HFFc6 (cell line): ENCODE results near the gene PRKCE. TPM values are rescaled to one million over a fixed set of nuclear protein-coding genes. Genes with fewer than 3 reads are reported as not detected.

Source experiments
- DNase-seq: peaks from one replicate; pipeline ENCODE4 v3.0.0-alpha.2; 2018
- H3K27ac Mint-ChIP-seq: 2 replicates; pipeline ENCODE4 v1.8.0; 2020; ENCODE audit warnings: mild to moderate bottlenecking, mixed read lengths
- H3K27me3 Mint-ChIP-seq: 2 replicates; pipeline ENCODE4 v1.8.0; 2021; ENCODE audit warnings: mild to moderate bottlenecking, moderate library complexity, mixed read lengths; ENCODE audit not compliant: insufficient read depth
- H3K36me3 Mint-ChIP-seq: 2 replicates; pipeline ENCODE4 v1.8.0; 2021; ENCODE audit warnings: low read depth, mixed read lengths
- H3K4me1 Mint-ChIP-seq: 2 replicates; pipeline ENCODE4 v1.8.0; 2020; ENCODE audit warnings: low read depth, mixed read lengths
- H3K4me3 Mint-ChIP-seq: 2 replicates; pipeline ENCODE4 v1.8.0; 2020; ENCODE audit warnings: mild to moderate bottlenecking, moderate library complexity, mixed read lengths
- H3K9me3 Mint-ChIP-seq: 2 replicates; pipeline ENCODE4 v1.8.0; 2020; ENCODE audit warnings: mild to moderate bottlenecking, mixed read lengths
- total RNA-seq, 6 experiments: library from RNA; stranded (reverse); fragmentation: NEBNext Ultra II Directional; extraction: Animal tissue kit (Norgen Biotek cat#: 25700); gene quantifications; 2 replicates in 1 of 6; 3 replicates in 5 of 6; pipeline ENCODE4 v1.2.3, GENCODE V29; 2021
- TF ChIP-seq, protein P1 (sequence below): fragments of 200-600 bp; sonication (generic); IDR thresholded peaks from 2 replicates; pipeline ENCODE4 v1.5.0; 2021; ENCODE audit warnings: antibody characterized with exemption, mild to moderate bottlenecking

PRKCE gene
- total RNA-seq, 6 experiments from 2014 or later = 10.8 to 13.7 (median 12.0) TPM

DNA sequence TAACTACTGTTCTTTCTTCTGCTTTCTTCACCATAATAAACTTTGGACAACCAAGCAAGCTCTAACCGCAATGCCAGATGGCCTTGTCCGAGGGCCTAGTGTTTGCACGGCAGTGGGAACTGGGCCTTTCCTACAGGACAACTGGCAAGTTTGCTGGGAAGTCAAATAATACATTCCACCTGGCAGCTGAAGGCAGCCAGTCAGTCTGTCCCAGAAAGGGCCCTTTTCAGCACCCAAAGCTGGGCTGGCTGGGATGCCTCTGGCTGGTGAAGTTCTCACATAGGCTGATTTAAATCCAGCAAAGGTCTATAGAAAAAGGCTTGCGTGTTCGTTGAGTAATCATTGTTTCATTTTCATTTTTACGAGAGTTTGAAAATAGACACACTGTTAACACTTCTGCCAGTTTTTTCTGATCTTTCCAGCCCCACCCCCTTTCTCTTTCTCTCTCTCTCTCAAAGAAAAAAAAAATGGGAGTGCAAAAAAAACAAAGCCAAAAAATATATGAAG is 535.7 kb downstream of the PRKCE start:
- H3K27ac Mint-ChIP-seq = peak overlapping the region; percentile 92
- peaks cover 22% of the 10 kb centered on the region for H3K36me3 Mint-ChIP-seq
- no peaks in the 10 kb centered on the region; the same call in 1 of the 2 replicates for H3K27me3 Mint-ChIP-seq
- H3K9me3 Mint-ChIP-seq = no peaks in the 10 kb centered on the region
- H3K4me1 Mint-ChIP-seq = peaks cover 25% of the 10 kb centered on the region
- peak; percentile 73 for DNase-seq
- H3K4me3 Mint-ChIP-seq = peak overlapping the region; percentile 83
- TF ChIP-seq, protein P1, sequence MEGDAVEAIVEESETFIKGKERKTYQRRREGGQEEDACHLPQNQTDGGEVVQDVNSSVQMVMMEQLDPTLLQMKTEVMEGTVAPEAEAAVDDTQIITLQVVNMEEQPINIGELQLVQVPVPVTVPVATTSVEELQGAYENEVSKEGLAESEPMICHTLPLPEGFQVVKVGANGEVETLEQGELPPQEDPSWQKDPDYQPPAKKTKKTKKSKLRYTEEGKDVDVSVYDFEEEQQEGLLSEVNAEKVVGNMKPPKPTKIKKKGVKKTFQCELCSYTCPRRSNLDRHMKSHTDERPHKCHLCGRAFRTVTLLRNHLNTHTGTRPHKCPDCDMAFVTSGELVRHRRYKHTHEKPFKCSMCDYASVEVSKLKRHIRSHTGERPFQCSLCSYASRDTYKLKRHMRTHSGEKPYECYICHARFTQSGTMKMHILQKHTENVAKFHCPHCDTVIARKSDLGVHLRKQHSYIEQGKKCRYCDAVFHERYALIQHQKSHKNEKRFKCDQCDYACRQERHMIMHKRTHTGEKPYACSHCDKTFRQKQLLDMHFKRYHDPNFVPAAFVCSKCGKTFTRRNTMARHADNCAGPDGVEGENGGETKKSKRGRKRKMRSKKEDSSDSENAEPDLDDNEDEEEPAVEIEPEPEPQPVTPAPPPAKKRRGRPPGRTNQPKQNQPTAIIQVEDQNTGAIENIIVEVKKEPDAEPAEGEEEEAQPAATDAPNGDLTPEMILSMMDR = no peak

DNA sequence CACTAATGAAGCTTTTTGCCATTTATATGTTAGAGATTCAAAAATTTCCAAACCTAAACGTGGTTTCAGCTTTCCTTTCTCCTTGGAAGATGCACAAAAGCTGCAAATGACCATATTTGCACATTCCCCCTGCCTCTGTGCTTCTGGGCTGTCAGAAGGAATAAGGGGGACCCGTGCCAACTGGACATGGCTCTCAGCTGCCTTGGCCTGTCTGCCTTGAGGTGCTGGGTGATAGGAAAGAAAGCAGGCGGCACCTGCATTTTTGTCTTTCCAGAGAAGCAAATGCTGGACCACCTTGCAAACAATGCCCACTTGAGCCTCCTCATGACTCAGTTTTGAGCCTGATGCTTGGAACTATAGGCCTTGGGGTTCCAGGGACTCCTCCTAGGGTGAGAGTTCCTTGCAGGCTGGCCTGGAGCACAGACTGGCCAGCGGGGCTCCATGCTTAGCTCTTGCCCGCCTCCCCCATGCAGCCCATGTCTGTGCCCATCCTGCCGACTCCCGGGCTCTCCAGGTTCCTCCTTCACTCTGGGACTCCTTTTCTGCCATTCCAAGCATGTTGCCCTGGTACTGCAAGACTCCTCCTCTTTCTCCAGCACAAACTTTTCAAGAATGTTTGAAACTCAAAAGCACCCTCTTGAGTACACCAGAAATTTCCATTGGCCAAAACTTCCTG is 536.7 kb downstream of the PRKCE start:
- TF ChIP-seq, protein P1 = no peak
- DNase-seq = no peak
- Mint-ChIP-seq H3K9me3 (no peaks in the 10 kb centered on the region), H3K36me3 (peaks cover 15% of the 10 kb centered on the region; the same call in 1 of the 2 replicates), H3K27ac (0 out of 2 replicates have a peak overlapping the region, but pooled peaks have one; percentile 92), H3K27me3 (peaks cover under 1% of the 10 kb centered on the region; the same call in 1 of the 2 replicates), H3K4me3 (peak overlapping the region; percentile 83), H3K4me1 (peaks cover 25% of the 10 kb centered on the region)

DNA sequence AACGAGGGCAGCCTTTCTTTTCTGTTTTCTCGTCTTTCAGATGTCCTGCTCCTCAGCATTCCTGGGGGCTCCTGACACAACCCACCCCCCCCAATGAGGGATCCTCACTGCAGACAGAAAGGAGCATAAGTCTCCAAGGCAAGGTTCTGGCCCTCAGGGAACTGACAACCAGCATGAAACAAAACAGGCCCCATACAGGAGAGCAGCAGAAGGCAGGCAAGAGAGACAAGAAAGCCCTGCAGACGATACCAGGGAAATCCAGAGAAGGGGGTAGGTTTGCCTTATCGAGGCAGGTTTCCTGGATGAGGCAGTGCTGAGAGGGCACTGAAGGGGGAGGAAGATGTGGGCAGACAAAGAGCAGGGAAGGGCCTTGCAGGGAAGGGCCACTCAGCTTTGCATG is 541.9 kb downstream of the PRKCE start:
- TF ChIP-seq, protein P1 = no peak
- Mint-ChIP-seq H3K27ac (no peak overlapping the region), H3K27me3 (peaks cover 2% of the 10 kb centered on the region), H3K9me3 (no peaks in the 10 kb centered on the region), H3K4me3 (no peak overlapping the region), H3K36me3 (no peaks in the 10 kb centered on the region), H3K4me1 (peaks cover 16% of the 10 kb centered on the region)
- DNase-seq = no peak

DNA sequence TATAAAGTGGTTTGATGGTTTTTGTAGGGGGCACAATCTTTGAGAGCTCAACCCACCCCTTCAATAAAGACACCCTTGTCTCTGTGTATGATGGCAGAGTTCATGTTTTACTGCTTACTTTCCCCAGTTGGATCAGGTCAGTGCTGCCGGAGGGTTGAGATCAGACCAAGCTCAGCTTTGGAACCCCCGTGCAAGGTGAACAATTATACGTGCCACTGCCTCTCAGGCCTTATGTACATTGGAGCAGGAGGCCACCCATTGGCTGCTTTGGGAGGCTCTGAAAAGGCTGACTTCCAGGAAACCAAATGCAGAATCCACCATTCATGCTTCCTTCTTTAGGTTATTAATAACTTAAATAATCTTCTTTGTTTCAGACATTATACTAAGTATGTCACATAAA is 542.4 kb downstream of the PRKCE start:
- no peaks in the 10 kb centered on the region for H3K36me3 Mint-ChIP-seq
- no peak overlapping the region for H3K4me3 Mint-ChIP-seq
- no peak overlapping the region for H3K27ac Mint-ChIP-seq
- DNase-seq = no peak
- TF ChIP-seq, protein P1 = no peak
- H3K4me1 Mint-ChIP-seq = peaks cover 15% of the 10 kb centered on the region
- H3K9me3 Mint-ChIP-seq = no peaks in the 10 kb centered on the region
- peaks cover 2% of the 10 kb centered on the region for H3K27me3 Mint-ChIP-seq

DNA sequence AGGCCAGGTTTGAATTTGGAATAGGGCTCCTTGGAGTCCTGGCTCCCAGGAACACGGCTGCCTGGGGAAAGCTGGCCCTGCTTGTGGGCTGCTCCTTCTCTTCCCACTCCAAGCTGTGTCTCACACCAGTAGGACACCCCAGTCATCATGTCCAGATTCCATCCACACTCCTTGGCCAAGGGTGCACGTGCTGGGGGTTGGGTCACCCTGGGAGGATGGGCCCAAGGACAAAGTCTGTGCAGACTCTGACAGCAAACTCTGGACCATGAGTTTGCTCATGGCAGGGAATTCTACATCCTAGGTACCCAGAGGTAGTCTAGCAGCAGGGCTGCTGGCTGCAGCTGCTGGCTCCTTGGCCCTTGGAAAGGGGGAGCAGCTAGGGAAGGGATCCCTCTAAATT is 543.4 kb downstream of the PRKCE start:
- Mint-ChIP-seq H3K27ac (no peak overlapping the region), H3K27me3 (peaks cover 2% of the 10 kb centered on the region), H3K9me3 (no peaks in the 10 kb centered on the region), H3K4me3 (no peak overlapping the region), H3K36me3 (no peaks in the 10 kb centered on the region), H3K4me1 (peaks cover 15% of the 10 kb centered on the region)
- TF ChIP-seq, protein P1 = no peak
- no peak for DNase-seq
